Psoas muscle (tissue), 8 donors: ENCODE results near the gene COX10. TPM values are rescaled to one million over a fixed set of nuclear protein-coding genes. Genes with fewer than 3 reads are reported as not detected.
A peak's percentile ranks its signal among the peaks of the same experiment; 100 is the strongest.

Experiments used
- ATAC-seq, 4 donors: fragments of 200-7000 bp; cut with Tn5 transposase; one replicate each; pipeline ENCODE4 v1.9.1; 2020; ENCODE audit warnings: moderate library complexity in 3 of 4, mild to moderate bottlenecking in 2 of 4
- DNase-seq, 2 donors: peaks; one replicate each; pipeline ENCODE4 v3.0.0-alpha.2; 2020
- H3K27ac ChIP-seq: fragments of 200-600 bp; one replicate; pipeline ENCODE4 v1.8.0; 2022
- H3K27me3 ChIP-seq, 3 donors: fragments of 200-600 bp in 1 of 3; one replicate each; pipeline versions ENCODE4 v1.6.1 to v1.8.0; 2013 to 2022; ENCODE audit warnings: low read length in 2 of 3, mild to moderate bottlenecking in 2 of 3, moderate library complexity in 1 of 3; ENCODE audit not compliant: insufficient read depth in 3 of 3
- H3K36me3 ChIP-seq, 2 donors: fragments of 200-600 bp in 1 of 2; one replicate each; pipeline versions ENCODE4 v1.6.1 to v1.8.0; 2013 to 2022; ENCODE audit warnings: low read depth in 1 of 2, mild to moderate bottlenecking in 1 of 2, moderate library complexity in 1 of 2; ENCODE audit not compliant: insufficient read depth in 1 of 2
- H3K4me1 ChIP-seq: fragments of 200-600 bp; one replicate; pipeline ENCODE4 v1.8.0; 2022
- H3K4me3 ChIP-seq: fragments of 200-600 bp; one replicate; pipeline ENCODE4 v1.8.0; 2022; ENCODE audit warnings: mild to moderate bottlenecking
- H3K9me3 ChIP-seq: fragments of 200-600 bp; one replicate; pipeline ENCODE4 v1.8.0; 2022
- CTCF ChIP-seq: fragments of 200-600 bp; IDR thresholded peaks from one replicate; pipeline ENCODE4 v1.8.0; 2022; ENCODE audit warnings: antibody characterized with exemption
- WGBS, 3 donors: extraction: QIAGEN DNeasy Blood & Tissue Kit; methylation state at CpG; one replicate each; pipeline versions ENCODE4 v1.1.6 to v1.1.7; 2013; 5-methylcytosine and 5-hydroxymethylcytosine counted together
- intact Hi-C, 2 donors: fragments of 100-400 bp; cut with DNase I; formaldehyde crosslinking; loops; one replicate each; pipeline versions ENCODE4 v1.11.0 to v1.14.2; 2022
- polyA plus RNA-seq, 3 donors: library from polyadenylated mRNA; stranded (reverse); fragments of 200-250 nt; gene quantifications; one replicate each; pipeline ENCODE4 v1.2.3, GENCODE V29; 2013
- total RNA-seq, 4 donors: library from RNA; stranded (reverse); fragmentation: NEBNext Ultra II Directional in 2 of 4; extraction: Animal tissue kit (Norgen Biotek cat#: 25700) in 2 of 4; gene quantifications; one replicate each; pipeline versions ENCODE4 v1.2.1 to v1.2.4, GENCODE V29; 2021 to 2023
- donor health status: healthy with polysubstance abuse.
- donor health status: DM: no; HTN: no; CAD: no; lungs with moderate emphysema.
- donor health status: Bipolar disorder and iron deficiency.
- donor health status: healthy.
- donor health status: DM: yes; HTN: yes; CAD: no.
- donor health status: DM: no; HTN: no; CAD: no.
- donor health status: DM: no; HTN: no; CAD: no.
- donor health status: DM: yes; HTN: yes; CAD: no.

COX10 gene
- total and polyA plus RNA-seq, 7 donors, result 31.5 to 77.1 (median 60.5) TPM

- peaks cover 8% of the 10 kb centered on the region for H3K4me1 ChIP-seq
- no peaks in the 10 kb centered on the region for H3K36me3 ChIP-seq
- intact Hi-C loops, result no loop called here
- no peak overlapping the region for H3K27ac ChIP-seq
- TF ChIP-seq CTCF, result no peak
- H3K4me3 ChIP-seq, result no peak overlapping the region
- H3K27me3 ChIP-seq, result no peaks in the 10 kb centered on the region
- no peak for DNase-seq
- 96 to 97% (median 96%) methylated on average over 7 of the region's 7 CpGs for WGBS, 3 donors
- no peaks in the 10 kb centered on the region for H3K9me3 ChIP-seq
- no peak for ATAC-seq
Measured at GRCh38 chr17:14138649-14139048, 69.3 kb downstream of the COX10 start.

GRCh38 chr17:14143688-14144087 lies 74.4 kb downstream of the COX10 start:
- Histone ChIP-seq H3K27ac (no peak overlapping the region), H3K9me3 (no peaks in the 10 kb centered on the region), H3K4me3 (no peak overlapping the region), H3K27me3 (no peaks in the 10 kb centered on the region), H3K4me1 (peaks cover 11% of the 10 kb centered on the region), H3K36me3 (no peaks in the 10 kb centered on the region)
- intact Hi-C loops, result no loop called here
- peak; percentile 71 to 81 (median 78) for ATAC-seq
- DNase-seq, result no peak
- WGBS, 3 donors, result 31 to 35% (median 33%) methylated on average over 3 of the region's 3 CpGs
- no peak for TF ChIP-seq CTCF

- no peak for DNase-seq
- no peak for TF ChIP-seq CTCF
- H3K4me1 ChIP-seq, result peaks cover 11% of the 10 kb centered on the region
- no peak overlapping the region for H3K4me3 ChIP-seq
- H3K36me3 ChIP-seq, result no peaks in the 10 kb centered on the region
- no peak overlapping the region for H3K27ac ChIP-seq
- no peaks in the 10 kb centered on the region for H3K27me3 ChIP-seq
- WGBS, 3 donors, result 29 to 56% (median 45%) methylated on average over 4 of the region's 4 CpGs
- intact Hi-C loops, result no loop called here
- no peaks in the 10 kb centered on the region for H3K9me3 ChIP-seq
- ATAC-seq, result no peak
Measured at GRCh38 chr17:14144508-14144907, 75.2 kb downstream of the COX10 start.

GRCh38 chr17:14149751-14150150 lies 80.4 kb downstream of the COX10 start:
- Histone ChIP-seq H3K36me3 (no peaks in the 10 kb centered on the region), H3K27me3 (no peaks in the 10 kb centered on the region), H3K27ac (no peak overlapping the region), H3K9me3 (no peaks in the 10 kb centered on the region), H3K4me3 (no peak overlapping the region), H3K4me1 (peaks cover 18% of the 10 kb centered on the region)
- no peak for TF ChIP-seq CTCF
- DNase-seq, result no peak
- ATAC-seq, result no peak
- intact Hi-C loops, result no loop called here
- 87 to 96% (median 95%) methylated on average over 5 of the region's 5 CpGs for WGBS, 3 donors

- H3K27me3 ChIP-seq, result no peaks in the 10 kb centered on the region
- no peak for TF ChIP-seq CTCF
- H3K4me1 ChIP-seq, result peaks cover 18% of the 10 kb centered on the region
- no peaks in the 10 kb centered on the region for H3K36me3 ChIP-seq
- DNase-seq (no peak), ATAC-seq (peak; percentile 62 to 75 (median 70))
- intact Hi-C loops, result no loop called here
- 19 to 23% (median 21%) methylated on average over 2 of the region's 2 CpGs for WGBS, 3 donors
- H3K27ac ChIP-seq, result peak overlapping the region; percentile 48
- H3K4me3 ChIP-seq, result no peak overlapping the region
- H3K9me3 ChIP-seq, result no peaks in the 10 kb centered on the region
Measured at GRCh38 chr17:14150619-14151018, 81.3 kb downstream of the COX10 start.
